HG02642 (cell line): Measurements from ENCODE around the gene YOD1.

Source experiments
- ATAC-seq: cut with Tn5 transposase; IDR thresholded peaks from one replicate; pipeline ENCODE4 v1.9.1; 2021; ENCODE audit warnings: mild to moderate bottlenecking; ENCODE audit not compliant: unreplicated experiment, poor library complexity

Gene YOD1

DNA sequence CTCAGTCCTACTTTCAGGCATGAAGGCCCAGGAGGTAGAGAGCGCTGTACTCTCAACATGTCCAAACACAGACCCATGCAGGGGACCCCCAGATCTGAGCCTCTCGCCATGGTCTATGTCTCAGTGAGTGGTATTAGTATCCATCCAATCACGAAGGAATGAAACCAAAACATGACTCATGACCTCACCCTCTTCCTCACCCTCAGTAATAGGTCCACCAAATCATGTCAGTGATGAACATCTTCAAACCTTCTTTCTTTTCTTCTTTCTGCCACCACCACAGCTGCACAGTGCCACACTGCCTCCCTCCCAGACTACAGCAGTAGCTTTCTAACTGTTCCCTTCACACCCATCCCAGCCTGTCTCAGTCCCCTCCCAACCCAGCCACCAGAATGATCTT lies 35.2 kb downstream of the YOD1 start:
- no peak for ATAC-seq

DNA sequence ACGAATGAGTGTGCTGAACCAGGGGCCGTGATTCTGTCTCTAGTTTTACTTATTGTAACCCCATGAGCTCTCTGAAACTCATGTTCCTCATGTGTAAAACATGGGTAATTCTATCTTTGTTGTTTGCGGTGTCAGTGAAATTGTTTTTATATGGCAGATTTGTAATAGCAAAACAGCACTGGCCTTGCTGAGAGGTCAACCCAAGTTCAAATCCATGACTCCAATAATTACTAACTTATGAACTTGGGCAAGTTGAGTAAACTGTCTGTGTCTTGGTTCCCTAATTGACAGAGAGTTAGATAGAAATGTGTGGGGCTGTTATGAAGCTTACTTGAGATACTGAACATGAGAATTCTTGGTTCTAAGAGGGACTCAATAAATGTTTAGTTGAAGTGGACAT lies 36.3 kb downstream of the YOD1 start:
- no peak for ATAC-seq

DNA sequence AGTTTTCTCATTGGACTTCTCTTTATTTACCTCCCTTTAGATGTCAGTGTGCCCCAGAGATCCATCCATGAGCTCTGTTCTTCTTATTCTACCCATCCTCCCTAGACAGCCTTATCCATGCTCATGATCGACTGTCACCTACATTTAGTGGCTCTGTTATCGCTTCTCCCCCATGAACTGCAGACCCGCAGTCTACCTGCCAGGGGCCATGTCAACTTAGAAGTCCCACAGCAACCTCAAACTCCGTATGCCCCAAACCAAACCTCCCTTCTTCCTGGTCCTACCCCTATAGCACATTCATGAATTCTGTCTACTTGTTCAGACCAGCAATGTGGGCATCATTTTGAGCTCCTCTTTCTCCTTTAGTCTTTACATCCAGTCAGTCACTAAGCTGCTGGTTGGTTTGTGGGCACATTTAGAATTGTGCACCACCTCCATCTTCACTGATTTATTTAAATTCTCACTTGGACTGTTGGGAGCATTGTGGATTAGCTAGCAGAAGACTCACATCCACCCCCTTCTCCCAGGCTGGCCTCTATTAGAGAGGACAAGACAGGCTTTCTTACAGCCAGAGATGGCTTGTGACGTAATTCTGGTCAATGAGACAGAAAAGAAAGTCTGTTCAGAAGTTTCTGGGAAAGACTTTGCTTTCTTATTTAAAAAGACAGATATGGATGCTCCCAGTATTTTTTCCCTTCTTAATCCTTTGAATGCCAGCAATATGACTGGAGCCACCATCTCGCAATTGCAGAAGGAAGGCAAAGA lies 37.5 kb downstream of the YOD1 start:
- ATAC-seq, result no peak

- no peak for ATAC-seq
These were observed 40.3 kb downstream of the YOD1 start for GRCh38 chr1:207010726-207011125.

- no peak for ATAC-seq
These were observed 41.1 kb downstream of the YOD1 start for GRCh38 chr1:207009945-207010344.

DNA sequence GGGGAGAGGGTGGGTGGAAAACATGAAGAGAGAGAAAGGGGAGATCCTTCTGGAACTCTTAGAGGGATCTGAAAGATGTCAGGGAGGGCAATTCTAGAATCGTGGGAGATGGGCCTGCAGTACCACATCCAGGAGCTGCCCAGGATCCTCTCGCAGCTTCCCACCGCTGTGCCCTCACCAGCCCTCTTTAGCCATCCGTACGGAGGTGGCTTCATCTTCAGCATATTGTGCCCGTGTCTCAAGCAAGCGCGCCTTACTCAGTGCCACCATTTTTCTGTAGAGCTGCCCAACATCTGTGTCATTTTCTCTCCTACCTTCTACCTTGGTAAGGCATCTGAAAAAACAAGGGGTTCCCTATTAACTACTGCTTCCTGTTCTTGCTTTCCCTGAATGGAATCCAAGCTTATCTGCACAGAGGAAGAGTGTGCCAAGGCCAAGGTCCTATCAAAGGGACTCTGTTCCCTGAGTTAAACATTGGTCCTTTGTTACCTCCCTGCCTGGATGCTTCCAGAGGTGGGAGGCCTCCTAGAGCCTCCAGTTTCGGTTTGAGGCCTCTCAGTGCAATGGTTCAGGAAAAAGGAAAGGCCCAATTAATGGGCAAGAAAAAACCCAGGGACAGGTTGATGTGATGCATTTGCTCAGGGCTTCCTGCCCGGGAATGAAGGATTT lies 41.7 kb downstream of the YOD1 start:
- ATAC-seq, result no peak

GRCh38 chr1:207007352-207008033 lies 43.5 kb downstream of the YOD1 start:
- ATAC-seq, result no peak

- no peak for ATAC-seq
These were observed 44.1 kb downstream of the YOD1 start for GRCh38 chr1:207006914-207007313.

GRCh38 chr1:207006083-207006482 lies 44.9 kb downstream of the YOD1 start:
- ATAC-seq, result no peak

DNA sequence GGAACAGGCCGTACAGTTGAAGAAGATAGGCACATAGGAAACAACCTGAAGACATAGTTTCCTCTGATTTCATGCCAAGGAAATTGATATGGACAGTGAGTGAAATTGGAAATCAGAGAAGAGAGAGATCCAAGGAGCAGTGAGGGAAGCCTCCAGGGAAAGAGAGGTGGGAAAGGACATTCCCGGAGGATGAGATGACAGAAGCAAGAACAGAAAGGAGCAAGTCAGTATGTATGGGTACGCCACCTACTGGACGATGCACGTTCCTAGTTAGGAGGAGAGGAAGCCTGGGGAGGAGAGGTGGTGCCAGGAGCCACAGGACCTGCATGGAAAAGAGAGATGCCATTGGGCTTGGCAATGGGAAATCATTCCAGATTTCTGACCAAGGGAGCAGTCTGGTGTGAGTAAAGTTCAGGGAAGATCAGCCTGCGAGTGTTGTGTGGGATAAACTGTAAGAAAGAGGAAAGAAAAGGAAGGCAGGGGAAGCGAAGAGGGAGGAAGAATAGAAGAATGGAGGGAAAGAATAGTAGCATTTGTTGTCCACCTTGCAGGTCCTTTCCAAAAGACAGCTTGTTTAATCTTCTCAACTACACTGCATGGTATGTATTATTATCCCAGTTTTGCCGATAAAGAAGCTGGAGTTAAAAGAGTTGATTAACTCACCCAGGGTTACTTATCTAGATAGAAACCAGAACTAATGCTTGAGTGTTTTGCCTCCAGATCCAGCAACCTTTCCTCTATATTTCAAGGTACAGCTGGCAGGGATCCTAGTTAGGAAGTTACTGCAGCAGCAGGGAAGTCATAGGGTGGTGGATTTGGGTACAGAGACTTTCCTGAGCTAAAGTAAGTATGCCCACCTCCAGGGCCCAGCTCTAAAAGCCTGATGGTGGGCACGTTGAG lies 45.8 kb downstream of the YOD1 start:
- no peak for ATAC-seq

- no peak for ATAC-seq
These were observed 47.8 kb downstream of the YOD1 start for GRCh38 chr1:207003210-207003609.

GRCh38 chr1:207002724-207003146 lies 48.3 kb downstream of the YOD1 start:
- ATAC-seq, result no peak

- no peak for ATAC-seq
These were observed 49.3 kb downstream of the YOD1 start for GRCh38 chr1:207001492-207002245.

DNA sequence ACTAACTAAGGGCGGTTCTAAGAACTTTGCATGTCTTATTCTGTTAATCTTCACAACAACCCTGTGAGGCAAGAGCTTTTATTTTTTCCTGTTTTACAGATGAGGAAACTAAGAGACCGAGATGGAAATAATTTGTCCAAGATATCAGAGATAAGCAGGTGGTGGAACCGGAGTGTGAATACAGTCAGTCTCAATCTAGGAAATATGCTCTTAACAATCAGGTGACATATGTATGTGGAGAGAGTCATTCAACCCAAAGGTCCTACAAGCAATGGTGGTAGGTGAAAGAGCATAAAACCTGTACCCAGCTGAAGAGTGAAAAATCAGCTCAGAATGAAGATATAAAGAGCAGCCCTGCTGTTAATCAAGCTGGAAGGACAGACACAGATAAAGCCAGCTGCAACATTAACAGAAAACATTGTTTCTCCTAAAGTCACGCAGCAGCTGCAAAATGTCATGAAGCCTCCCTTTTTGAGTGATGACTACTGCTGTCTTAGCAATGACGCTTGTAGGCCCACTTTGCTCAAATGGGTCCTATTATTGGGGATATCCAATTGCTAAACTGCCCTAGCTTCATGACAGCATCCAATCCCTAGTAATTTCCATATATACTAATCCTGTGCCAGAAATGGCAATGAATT lies 50.2 kb downstream of the YOD1 start:
- no peak for ATAC-seq

DNA sequence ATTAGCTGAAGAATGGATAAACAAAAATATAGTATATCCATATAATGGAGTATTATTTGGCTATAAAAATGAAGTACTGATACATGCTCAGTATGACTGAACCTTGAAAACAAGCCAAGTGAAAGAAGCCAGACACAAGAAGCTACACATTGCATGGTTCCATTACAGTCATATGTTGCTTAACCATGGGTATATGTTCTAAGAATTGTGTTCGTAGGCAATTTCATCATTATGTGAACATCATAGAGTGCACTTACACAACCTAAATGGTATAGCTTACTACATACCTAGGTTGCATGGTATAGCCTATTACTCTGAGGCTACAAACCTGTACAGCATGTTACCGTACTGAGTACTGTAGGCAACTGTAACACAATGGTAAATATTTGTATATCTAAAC lies 52.2 kb downstream of the YOD1 start:
- ATAC-seq, result no peak
